ENCODE measurements around the gene DNAH7. TPM values are rescaled to one million over a fixed set of nuclear protein-coding genes. Genes with fewer than 3 reads are reported as not detected.

DNAH7 gene
- total RNA-seq, 2 donors from 2014 or later: 3.4 to 10.1 TPM

- H3K4me3 ChIP-seq: no peak overlapping the region
- DNase-seq (ENCODE audit: low spot score): no peak
- no peaks in the 10 kb centered on the region for H3K9me3 ChIP-seq
- no peak for TF ChIP-seq POLR2A (IDR thresholded peaks at IDR 0.05)
- no peaks in the 10 kb centered on the region for H3K27me3 ChIP-seq (replicated peaks; ENCODE audit: insufficient read depth)
- WGBS: 65% methylated on average over 2 of the region's 2 CpGs
- no peaks in the 10 kb centered on the region for H3K4me1 ChIP-seq (replicated peaks)
- no peaks in the 10 kb centered on the region for H3K36me3 ChIP-seq
- H3K27ac ChIP-seq: no peak overlapping the region
- intact Hi-C loops (cut with DNase I): no loop called here
Observed at GRCh38 chr2:196054631-196055030, 14.0 kb downstream of the DNAH7 start.

GRCh38 chr2:196046123-196046917 lies 22.3 kb downstream of the DNAH7 start:
- no peaks in the 10 kb centered on the region for H3K4me1 ChIP-seq (replicated peaks)
- 91% methylated on average over 7 of the region's 7 CpGs for whole genome bisulfite sequencing
- H3K27me3 ChIP-seq (replicated peaks; ENCODE audit: insufficient read depth): no peaks in the 10 kb centered on the region
- H3K9me3 ChIP-seq: no peaks in the 10 kb centered on the region
- no peaks in the 10 kb centered on the region for H3K36me3 ChIP-seq
- intact Hi-C loops (cut with DNase I): no loop called here
- TF ChIP-seq CTCF (IDR thresholded peaks at IDR 0.05): no peak
- TF ChIP-seq POLR2A (IDR thresholded peaks at IDR 0.05): no peak
- no peak for TF ChIP-seq POLR2AphosphoS5 (IDR thresholded peaks at IDR 0.05)
- H3K4me3 ChIP-seq: no peak overlapping the region
- no peak overlapping the region for H3K27ac ChIP-seq
- no peak for DNase-seq (ENCODE audit: low spot score)

- no peaks in the 10 kb centered on the region for H3K36me3 ChIP-seq
- TF ChIP-seq POLR2A (IDR thresholded peaks at IDR 0.05): no peak
- no peak for TF ChIP-seq CTCF (IDR thresholded peaks at IDR 0.05)
- TF ChIP-seq POLR2AphosphoS5 (IDR thresholded peaks at IDR 0.05): no peak
- no peak overlapping the region for H3K27ac ChIP-seq
- no peak for DNase-seq (ENCODE audit: low spot score)
- no peaks in the 10 kb centered on the region for H3K27me3 ChIP-seq (replicated peaks; ENCODE audit: insufficient read depth)
- intact Hi-C loops (cut with DNase I): no loop called here
- H3K4me1 ChIP-seq (replicated peaks): no peaks in the 10 kb centered on the region
- H3K4me3 ChIP-seq: no peak overlapping the region
- no peaks in the 10 kb centered on the region for H3K9me3 ChIP-seq
Observed at GRCh38 chr2:196041786-196042185, 26.9 kb downstream of the DNAH7 start.

GRCh38 chr2:196040218-196040617 lies 28.4 kb downstream of the DNAH7 start:
- no peak for DNase-seq (ENCODE audit: low spot score)
- no peak for TF ChIP-seq CTCF (IDR thresholded peaks at IDR 0.05)
- TF ChIP-seq POLR2AphosphoS5 (IDR thresholded peaks at IDR 0.05): no peak
- TF ChIP-seq POLR2A (IDR thresholded peaks at IDR 0.05): no peak
- intact Hi-C loops (cut with DNase I): no loop called here
- H3K4me3 ChIP-seq: no peak overlapping the region
- no peaks in the 10 kb centered on the region for H3K27me3 ChIP-seq (replicated peaks; ENCODE audit: insufficient read depth)
- no peaks in the 10 kb centered on the region for H3K9me3 ChIP-seq
- H3K36me3 ChIP-seq: no peaks in the 10 kb centered on the region
- H3K27ac ChIP-seq: no peak overlapping the region
- H3K4me1 ChIP-seq (replicated peaks): no peaks in the 10 kb centered on the region

- TF ChIP-seq POLR2AphosphoS5 (IDR thresholded peaks at IDR 0.05) (no peak), POLR2A (IDR thresholded peaks at IDR 0.05) (no peak), CTCF (IDR thresholded peaks at IDR 0.05) (no peak)
- H3K9me3 ChIP-seq: no peaks in the 10 kb centered on the region
- H3K27me3 ChIP-seq (replicated peaks; ENCODE audit: insufficient read depth): no peaks in the 10 kb centered on the region
- intact Hi-C loops (cut with DNase I): no loop called here
- no peaks in the 10 kb centered on the region for H3K4me1 ChIP-seq (replicated peaks)
- no peak for DNase-seq (ENCODE audit: low spot score)
- H3K36me3 ChIP-seq: no peaks in the 10 kb centered on the region
- no peak overlapping the region for H3K4me3 ChIP-seq
- H3K27ac ChIP-seq: no peak overlapping the region
- WGBS: 93% methylated on average over 2 of the region's 2 CpGs
Observed at GRCh38 chr2:196036442-196036841, 32.2 kb downstream of the DNAH7 start.
